Adrenal gland (tissue), 5 donors: ENCODE measurements around the gene UVRAG.

ENCODE experiments used
- POLR2A ChIP-seq, 2 donors: fragments of 450-650 bp; IDR thresholded peaks; one replicate each; pipeline ENCODE4 v1.6.1; 2017; ENCODE audit warnings: antibody characterized with exemption in 2 of 2, mild to moderate bottlenecking in 2 of 2, moderate library complexity in 1 of 2
- TF ChIP-seq, protein P1 (sequence below), 6 experiments: fragments of 450-650 bp in 4 of 6; fragments of 200-600 bp in 2 of 6; sonication (generic) in 1 of 6; IDR thresholded peaks; 1 replicate in 5 of 6; 2 replicates in 1 of 6; pipeline versions ENCODE4 v1.5.1 to v1.8.0; 2016 to 2021; ENCODE audit warnings: antibody characterized with exemption in 6 of 6, mild to moderate bottlenecking in 2 of 6, moderate library complexity in 1 of 6
- donor health status: DM: no; HTN: no; CAD: no.

DNA sequence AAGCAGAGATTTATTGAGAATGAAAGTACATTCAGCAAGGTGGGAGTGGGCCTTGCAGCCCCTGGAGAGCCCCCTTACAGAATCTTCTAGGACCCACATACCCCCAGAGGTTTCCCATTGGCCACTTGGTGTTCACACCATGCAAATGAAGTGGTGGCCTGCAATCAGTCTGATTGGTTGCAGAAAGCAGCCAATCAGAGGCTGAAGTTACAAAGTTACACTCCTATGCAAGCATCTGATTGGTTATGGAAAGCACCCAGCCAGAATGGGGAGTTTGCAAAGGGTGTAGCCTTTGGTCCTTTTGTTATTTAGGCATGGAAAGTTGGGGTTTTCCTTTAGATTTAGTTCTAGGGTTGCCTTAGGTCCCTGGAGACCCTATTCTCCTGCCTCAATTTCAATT lies 34.9 kb downstream of the UVRAG start:
- TF ChIP-seq, protein P1, sequence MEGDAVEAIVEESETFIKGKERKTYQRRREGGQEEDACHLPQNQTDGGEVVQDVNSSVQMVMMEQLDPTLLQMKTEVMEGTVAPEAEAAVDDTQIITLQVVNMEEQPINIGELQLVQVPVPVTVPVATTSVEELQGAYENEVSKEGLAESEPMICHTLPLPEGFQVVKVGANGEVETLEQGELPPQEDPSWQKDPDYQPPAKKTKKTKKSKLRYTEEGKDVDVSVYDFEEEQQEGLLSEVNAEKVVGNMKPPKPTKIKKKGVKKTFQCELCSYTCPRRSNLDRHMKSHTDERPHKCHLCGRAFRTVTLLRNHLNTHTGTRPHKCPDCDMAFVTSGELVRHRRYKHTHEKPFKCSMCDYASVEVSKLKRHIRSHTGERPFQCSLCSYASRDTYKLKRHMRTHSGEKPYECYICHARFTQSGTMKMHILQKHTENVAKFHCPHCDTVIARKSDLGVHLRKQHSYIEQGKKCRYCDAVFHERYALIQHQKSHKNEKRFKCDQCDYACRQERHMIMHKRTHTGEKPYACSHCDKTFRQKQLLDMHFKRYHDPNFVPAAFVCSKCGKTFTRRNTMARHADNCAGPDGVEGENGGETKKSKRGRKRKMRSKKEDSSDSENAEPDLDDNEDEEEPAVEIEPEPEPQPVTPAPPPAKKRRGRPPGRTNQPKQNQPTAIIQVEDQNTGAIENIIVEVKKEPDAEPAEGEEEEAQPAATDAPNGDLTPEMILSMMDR (IDR thresholded peaks at IDR 0.05), result no peak
- no peak for TF ChIP-seq POLR2A (IDR thresholded peaks at IDR 0.05)
